Placental pericyte (primary cell): ENCODE measurements around the gene OTX2. TPM values are rescaled to one million over a fixed set of nuclear protein-coding genes. Genes with fewer than 3 reads are reported as not detected.

Experiments
- small RNA-seq: library from RNA; depleted of rRNA; stranded (forward); fragments of <200 nt; gene quantifications from one replicate; pipeline ENCODE3, GENCODE V24; 2012; ENCODE audit warnings: low replicate concordance
- total RNA-seq: library from RNA; depleted of rRNA; stranded (reverse); fragments of >200 nt; gene quantifications from 2 replicates; pipeline ENCODE4 v1.2.3, GENCODE V29; 2012

The OTX2 gene
- total RNA-seq = not detected in 2 replicates

GRCh38 chr14:56810147-56810719, at the start of gene OTX2:
OTX2 (minus strand) TSS chr14:56810479; CDS start chr14:56805456, 5,023 bp downstream.

Small RNA genes lying within 50 kb of the gene (small RNA-seq; reads per million reads assigned to genes)
- gene RN7SL461P = not detected
- gene RNU6-1204P = not detected

Other genes starting within 250 kb of the OTX2 start
- gene TMEM260, start 230.7 kb downstream of the OTX2 start, total RNA-seq = 14.7 and 17.9 TPM in 2 replicates